WTC11 (cell line): Measurements from ENCODE around the gene PAIP1.

Experiments
- CBFB ChIP-seq: sonication (generic); formaldehyde crosslinking; IDR thresholded peaks from 2 replicates; pipeline ENCODE4 v1.8.1; 2022; ENCODE audit warnings: mild to moderate bottlenecking, low read depth, missing genetic modification reagents
- NFE2L1 ChIP-seq: sonication (generic); formaldehyde crosslinking; IDR thresholded peaks from 2 replicates; pipeline ENCODE4 v1.8.1; 2023; ENCODE audit warnings: missing genetic modification reagents
- TF ChIP-seq, protein P1 (sequence below): sonication (generic); formaldehyde crosslinking; conservative IDR thresholded peaks from 2 replicates; pipeline ENCODE4 v1.8.1; 2022; ENCODE audit warnings: mild to moderate bottlenecking, missing genetic modification reagents
- TF ChIP-seq, protein P2 (sequence below): sonication (generic); formaldehyde crosslinking; IDR thresholded peaks from 2 replicates; pipeline ENCODE4 v1.8.1; 2023; ENCODE audit warnings: mild to moderate bottlenecking, missing genetic modification reagents, borderline replicate concordance
- TF ChIP-seq, protein P3 (sequence below): fragments of 200-600 bp; IDR thresholded peaks from 2 replicates; pipeline ENCODE4 v1.8.0; 2022; ENCODE audit warnings: antibody characterized with exemption
- TF ChIP-seq, protein P4 (sequence below): sonication (generic); formaldehyde crosslinking; IDR thresholded peaks from 2 replicates; pipeline ENCODE4 v1.8.0; 2022; ENCODE audit warnings: mild to moderate bottlenecking, missing genetic modification reagents

DNA sequence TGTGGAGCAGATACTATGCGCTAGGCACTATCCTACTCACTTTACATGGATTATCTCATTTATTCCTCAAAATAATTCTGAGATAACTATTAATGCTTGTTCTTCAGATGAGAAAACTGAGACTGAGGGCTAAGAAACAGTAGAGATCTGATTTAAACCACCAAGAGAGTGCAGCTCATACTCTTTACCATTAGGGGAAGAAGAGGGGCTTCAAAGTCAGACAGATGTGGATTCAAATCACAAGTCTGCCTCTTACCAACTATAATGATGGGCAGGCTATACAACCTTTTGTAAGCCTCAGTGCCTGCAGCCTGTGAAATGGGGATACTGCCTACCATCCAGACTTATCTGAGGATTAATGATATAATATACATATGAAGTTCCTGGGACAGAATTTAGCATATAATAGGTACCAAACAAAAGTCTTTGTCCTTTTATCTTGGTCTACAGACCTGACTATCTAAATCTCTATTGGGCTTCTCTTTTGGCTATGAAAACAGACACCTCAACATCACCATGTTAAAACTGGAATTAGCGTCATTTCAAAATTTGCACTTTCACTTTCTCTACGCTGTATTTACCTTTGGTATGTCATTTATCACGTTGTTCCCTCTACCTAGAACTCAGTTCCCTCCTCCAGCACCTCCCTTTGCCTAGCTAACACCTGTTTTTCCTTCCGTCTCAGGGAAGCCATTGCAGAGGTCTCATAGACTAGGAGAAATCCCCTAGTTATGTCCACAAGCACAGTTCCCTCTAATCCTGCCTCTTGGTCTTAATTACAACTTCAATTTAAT, 59.4 kb downstream of the PAIP1 start:
- TF ChIP-seq, protein P1, sequence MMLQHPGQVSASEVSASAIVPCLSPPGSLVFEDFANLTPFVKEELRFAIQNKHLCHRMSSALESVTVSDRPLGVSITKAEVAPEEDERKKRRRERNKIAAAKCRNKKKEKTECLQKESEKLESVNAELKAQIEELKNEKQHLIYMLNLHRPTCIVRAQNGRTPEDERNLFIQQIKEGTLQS (CRISPR knock-in tag) = no peak
- TF ChIP-seq, protein P2, sequence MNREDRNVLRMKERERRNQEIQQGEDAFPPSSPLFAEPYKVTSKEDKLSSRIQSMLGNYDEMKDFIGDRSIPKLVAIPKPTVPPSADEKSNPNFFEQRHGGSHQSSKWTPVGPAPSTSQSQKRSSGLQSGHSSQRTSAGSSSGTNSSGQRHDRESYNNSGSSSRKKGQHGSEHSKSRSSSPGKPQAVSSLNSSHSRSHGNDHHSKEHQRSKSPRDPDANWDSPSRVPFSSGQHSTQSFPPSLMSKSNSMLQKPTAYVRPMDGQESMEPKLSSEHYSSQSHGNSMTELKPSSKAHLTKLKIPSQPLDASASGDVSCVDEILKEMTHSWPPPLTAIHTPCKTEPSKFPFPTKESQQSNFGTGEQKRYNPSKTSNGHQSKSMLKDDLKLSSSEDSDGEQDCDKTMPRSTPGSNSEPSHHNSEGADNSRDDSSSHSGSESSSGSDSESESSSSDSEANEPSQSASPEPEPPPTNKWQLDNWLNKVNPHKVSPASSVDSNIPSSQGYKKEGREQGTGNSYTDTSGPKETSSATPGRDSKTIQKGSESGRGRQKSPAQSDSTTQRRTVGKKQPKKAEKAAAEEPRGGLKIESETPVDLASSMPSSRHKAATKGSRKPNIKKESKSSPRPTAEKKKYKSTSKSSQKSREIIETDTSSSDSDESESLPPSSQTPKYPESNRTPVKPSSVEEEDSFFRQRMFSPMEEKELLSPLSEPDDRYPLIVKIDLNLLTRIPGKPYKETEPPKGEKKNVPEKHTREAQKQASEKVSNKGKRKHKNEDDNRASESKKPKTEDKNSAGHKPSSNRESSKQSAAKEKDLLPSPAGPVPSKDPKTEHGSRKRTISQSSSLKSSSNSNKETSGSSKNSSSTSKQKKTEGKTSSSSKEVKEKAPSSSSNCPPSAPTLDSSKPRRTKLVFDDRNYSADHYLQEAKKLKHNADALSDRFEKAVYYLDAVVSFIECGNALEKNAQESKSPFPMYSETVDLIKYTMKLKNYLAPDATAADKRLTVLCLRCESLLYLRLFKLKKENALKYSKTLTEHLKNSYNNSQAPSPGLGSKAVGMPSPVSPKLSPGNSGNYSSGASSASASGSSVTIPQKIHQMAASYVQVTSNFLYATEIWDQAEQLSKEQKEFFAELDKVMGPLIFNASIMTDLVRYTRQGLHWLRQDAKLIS (CRISPR knock-in tag) = no peak
- TF ChIP-seq, protein P3, sequence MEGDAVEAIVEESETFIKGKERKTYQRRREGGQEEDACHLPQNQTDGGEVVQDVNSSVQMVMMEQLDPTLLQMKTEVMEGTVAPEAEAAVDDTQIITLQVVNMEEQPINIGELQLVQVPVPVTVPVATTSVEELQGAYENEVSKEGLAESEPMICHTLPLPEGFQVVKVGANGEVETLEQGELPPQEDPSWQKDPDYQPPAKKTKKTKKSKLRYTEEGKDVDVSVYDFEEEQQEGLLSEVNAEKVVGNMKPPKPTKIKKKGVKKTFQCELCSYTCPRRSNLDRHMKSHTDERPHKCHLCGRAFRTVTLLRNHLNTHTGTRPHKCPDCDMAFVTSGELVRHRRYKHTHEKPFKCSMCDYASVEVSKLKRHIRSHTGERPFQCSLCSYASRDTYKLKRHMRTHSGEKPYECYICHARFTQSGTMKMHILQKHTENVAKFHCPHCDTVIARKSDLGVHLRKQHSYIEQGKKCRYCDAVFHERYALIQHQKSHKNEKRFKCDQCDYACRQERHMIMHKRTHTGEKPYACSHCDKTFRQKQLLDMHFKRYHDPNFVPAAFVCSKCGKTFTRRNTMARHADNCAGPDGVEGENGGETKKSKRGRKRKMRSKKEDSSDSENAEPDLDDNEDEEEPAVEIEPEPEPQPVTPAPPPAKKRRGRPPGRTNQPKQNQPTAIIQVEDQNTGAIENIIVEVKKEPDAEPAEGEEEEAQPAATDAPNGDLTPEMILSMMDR = no peak
- TF ChIP-seq, protein P4, sequence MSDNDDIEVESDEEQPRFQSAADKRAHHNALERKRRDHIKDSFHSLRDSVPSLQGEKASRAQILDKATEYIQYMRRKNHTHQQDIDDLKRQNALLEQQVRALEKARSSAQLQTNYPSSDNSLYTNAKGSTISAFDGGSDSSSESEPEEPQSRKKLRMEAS (CRISPR knock-in tag) = no peak
- TF ChIP-seq NFE2L1 (CRISPR knock-in tag) (no peak), CBFB (CRISPR knock-in tag) (no peak)
